ENCODE results near the gene DOCK4. TPM values are rescaled to one million over a fixed set of nuclear protein-coding genes. Genes with fewer than 3 reads are reported as not detected.

The DOCK4 gene
- total RNA-seq, 1 experiment from 2014 or later: 20.4 TPM

GRCh38 chr7:112103246-112103645 lies 103.0 kb downstream of the DOCK4 start (continued):
- TF ChIP-seq PRDM15 (CRISPR knock-in tag; IDR thresholded peaks at IDR 0.05): no peak
- TF ChIP-seq NR2C2 (CRISPR knock-in tag; IDR thresholded peaks at IDR 0.05): no peak
- TF ChIP-seq TP53 (CRISPR knock-in tag; IDR thresholded peaks at IDR 0.05): no peak
- no peak for TF ChIP-seq ZNF121 (CRISPR knock-in tag; IDR thresholded peaks at IDR 0.05)

- no peaks in the 10 kb centered on the region for H3K9me3 Mint-ChIP-seq
- H3K4me1 Mint-ChIP-seq: peaks cover 25% of the 10 kb centered on the region
- DNase-seq (ENCODE audit: low spot score) (no peak), ATAC-seq (no peak)
- no peaks in the 10 kb centered on the region for H3K27me3 Mint-ChIP-seq (ENCODE audit: low read depth)
- CTCF ChIA-PET: interaction anchor here (0.6 kb wide), 1 partner anchor 47 kb away, joined by 3 read pairs; no protein-coding TSS in a partner anchor
- H3K36me3 Mint-ChIP-seq: no peaks in the 10 kb centered on the region
- no peak overlapping the region for H3K27ac Mint-ChIP-seq
- TF ChIP-seq JUN (CRISPR knock-in tag; IDR thresholded peaks at IDR 0.05): no peak
- TF ChIP-seq SMAD3 (CRISPR knock-in tag; IDR thresholded peaks at IDR 0.05; ENCODE audit: borderline replicate concordance): no peak
- POLR2A ChIA-PET: no interaction called here
- H3K4me3 Mint-ChIP-seq: no peak overlapping the region
These were observed 104.9 kb downstream of the DOCK4 start for GRCh38 chr7:112101201-112101846.

- no peak for DNase-seq (ENCODE audit: low spot score)
- ChIA-PET POLR2A (no interaction called here), CTCF (no interaction called here)
- no peak for TF ChIP-seq TEAD1 (CRISPR knock-in tag; IDR thresholded peaks at IDR 0.05)
- Mint-ChIP-seq H3K36me3 (0 out of 2 replicates have a peak, but pooled peaks cover 3% of the 10 kb centered on the region), H3K27ac (no peak overlapping the region), H3K9me3 (peaks cover 6% of the 10 kb centered on the region), H3K4me3 (no peak overlapping the region), H3K4me1 (peaks cover 18% of the 10 kb centered on the region), H3K27me3 (ENCODE audit: low read depth) (no peaks in the 10 kb centered on the region)
- ATAC-seq: no peak
These were observed 108.7 kb downstream of the DOCK4 start for GRCh38 chr7:112097524-112097923.

- TF ChIP-seq ZNF263 (CRISPR knock-in tag; IDR thresholded peaks at IDR 0.05; ENCODE audit: low read depth): no peak
- H3K27me3 Mint-ChIP-seq (ENCODE audit: low read depth): no peaks in the 10 kb centered on the region
- ChIA-PET POLR2A (no interaction called here), CTCF (interaction anchor here (0.7 kb wide), 1 partner anchor 46 kb away, joined by 3 read pairs; no protein-coding TSS in a partner anchor)
- DNase-seq (ENCODE audit: low spot score): no peak
- H3K27ac Mint-ChIP-seq: no peak overlapping the region
- H3K36me3 Mint-ChIP-seq: 0 out of 2 replicates have a peak, but pooled peaks cover 3% of the 10 kb centered on the region
- no peak for ATAC-seq
- peaks cover 6% of the 10 kb centered on the region for H3K9me3 Mint-ChIP-seq
- no peak overlapping the region for H3K4me3 Mint-ChIP-seq
- H3K4me1 Mint-ChIP-seq: peaks cover 24% of the 10 kb centered on the region
These were observed 112.8 kb downstream of the DOCK4 start for GRCh38 chr7:112093409-112093808.

- POLR2A ChIA-PET: no interaction called here
- H3K4me1 Mint-ChIP-seq: peaks cover 24% of the 10 kb centered on the region
- CTCF ChIA-PET: interaction anchor here (0.7 kb wide), 1 partner anchor 47 kb away, joined by 3 read pairs; no protein-coding TSS in a partner anchor
- H3K27ac Mint-ChIP-seq: no peak overlapping the region
- H3K4me3 Mint-ChIP-seq: no peak overlapping the region
- H3K27me3 Mint-ChIP-seq (ENCODE audit: low read depth): no peaks in the 10 kb centered on the region
- DNase-seq (ENCODE audit: low spot score): no peak
- ATAC-seq: no peak
- 0 out of 2 replicates have a peak, but pooled peaks cover 3% of the 10 kb centered on the region for H3K36me3 Mint-ChIP-seq
- peaks cover 6% of the 10 kb centered on the region for H3K9me3 Mint-ChIP-seq
- TF ChIP-seq RELA (CRISPR knock-in tag; IDR thresholded peaks at IDR 0.05; ENCODE audit: borderline replicate concordance): no peak
- no peak for TF ChIP-seq ETV6 (CRISPR knock-in tag; IDR thresholded peaks at IDR 0.05)
- no peak for TF ChIP-seq ZNF396 (CRISPR knock-in tag; IDR thresholded peaks at IDR 0.05; ENCODE audit: borderline replicate concordance)
- TF ChIP-seq JAZF1 (CRISPR knock-in tag; IDR thresholded peaks at IDR 0.05): no peak
- TF ChIP-seq ATF6 (CRISPR knock-in tag; IDR thresholded peaks at IDR 0.05): no peak
- TF ChIP-seq PRRX2 (CRISPR knock-in tag; IDR thresholded peaks at IDR 0.05): no peak
- TF ChIP-seq E2F1 (CRISPR knock-in tag; IDR thresholded peaks at IDR 0.05): no peak
These were observed 113.3 kb downstream of the DOCK4 start for GRCh38 chr7:112092709-112093395.
